ENCODE results near the gene GREB1L.

GRCh38 chr18:21277578-21277977, 35.5 kb downstream of the GREB1L start:
- TF ChIP-seq CTCF (IDR thresholded peaks at IDR 0.05): no peak
- no peak for TF ChIP-seq POLR2A (IDR thresholded peaks at IDR 0.05)
